Measurements from ENCODE around the gene DNAJC24. TPM values are rescaled to one million over a fixed set of nuclear protein-coding genes. Genes with fewer than 3 reads are reported as not detected.

Gene DNAJC24
- total RNA-seq, 1 experiment from 2014 or later: 50.4 TPM

GRCh38 chr11:31328697-31329096 lies 41.0 kb upstream of the DNAJC24 start:
- no TSS peak for BruUV-seq (replicated peaks)
- Histone ChIP-seq H3K4me3 (ENCODE audit: low read depth, low read length, poor library complexity, severe bottlenecking) (no peak overlapping the region), H3K27ac (ENCODE audit: low read depth, low read length, poor library complexity, severe bottlenecking) (no peak overlapping the region), H3K36me3 (ENCODE audit: insufficient read depth, low read length, poor library complexity, severe bottlenecking) (no peaks in the 10 kb centered on the region), H3K4me1 (ENCODE audit: insufficient read depth, low read length, poor library complexity, severe bottlenecking) (no peaks in the 10 kb centered on the region), H3K27me3 (replicated peaks; ENCODE audit: insufficient read depth, low read depth, low read length, poor library complexity) (peaks cover 5% of the 10 kb centered on the region), H3K9me3 (ENCODE audit: low read depth, low read length, poor library complexity, severe bottlenecking) (peaks cover 3% of the 10 kb centered on the region)
- intact Hi-C loops (cut with micrococcal nuclease; ENCODE audit: unreplicated experiment): no loop called here
- TF ChIP-seq EZH2 (IDR thresholded peaks at IDR 0.05; ENCODE audit: borderline replicate concordance, low read depth, low read length, poor library complexity, severe bottlenecking) (no peak), CTCF (conservative IDR thresholded peaks at IDR 0.05; ENCODE audit: low read depth, low read length) (no peak)
- DNase-seq (ENCODE audit: low spot score): no peak
- ChIA-PET POLR2A (ENCODE audit: low non-redundant PET) (no interaction called here), CTCF (no interaction called here)

- H3K4me3 ChIP-seq (ENCODE audit: low read depth, low read length, poor library complexity, severe bottlenecking): no peak overlapping the region
- no TSS peak for BruUV-seq (replicated peaks)
- no peaks in the 10 kb centered on the region for H3K4me1 ChIP-seq (ENCODE audit: insufficient read depth, low read length, poor library complexity, severe bottlenecking)
- TF ChIP-seq EZH2 (IDR thresholded peaks at IDR 0.05; ENCODE audit: borderline replicate concordance, low read depth, low read length, poor library complexity, severe bottlenecking) (no peak), CTCF (conservative IDR thresholded peaks at IDR 0.05; ENCODE audit: low read depth, low read length) (no peak)
- no peak overlapping the region for H3K27ac ChIP-seq (ENCODE audit: low read depth, low read length, poor library complexity, severe bottlenecking)
- H3K9me3 ChIP-seq (ENCODE audit: low read depth, low read length, poor library complexity, severe bottlenecking): peaks cover 4% of the 10 kb centered on the region
- CTCF ChIA-PET: interaction anchor here (1.2 kb wide), 1 partner anchor 231 kb away, joined by 3 read pairs; no protein-coding TSS in a partner anchor
- POLR2A ChIA-PET (ENCODE audit: low non-redundant PET): no interaction called here
- peaks cover 53% of the 10 kb centered on the region for H3K27me3 ChIP-seq (replicated peaks; ENCODE audit: insufficient read depth, low read depth, low read length, poor library complexity)
- intact Hi-C loops (cut with micrococcal nuclease; ENCODE audit: unreplicated experiment): no loop called here
- no peaks in the 10 kb centered on the region for H3K36me3 ChIP-seq (ENCODE audit: insufficient read depth, low read length, poor library complexity, severe bottlenecking)
- no peak for DNase-seq (ENCODE audit: low spot score)
These were observed 31.9 kb upstream of the DNAJC24 start for GRCh38 chr11:31337806-31338205.

GRCh38 chr11:31340903-31341572 lies 28.6 kb upstream of the DNAJC24 start:
- Histone ChIP-seq H3K4me1 (ENCODE audit: insufficient read depth, low read length, poor library complexity, severe bottlenecking) (no peaks in the 10 kb centered on the region), H3K27ac (ENCODE audit: low read depth, low read length, poor library complexity, severe bottlenecking) (no peak overlapping the region), H3K9me3 (ENCODE audit: low read depth, low read length, poor library complexity, severe bottlenecking) (no peaks in the 10 kb centered on the region), H3K36me3 (ENCODE audit: insufficient read depth, low read length, poor library complexity, severe bottlenecking) (no peaks in the 10 kb centered on the region), H3K27me3 (replicated peaks; ENCODE audit: insufficient read depth, low read depth, low read length, poor library complexity) (peaks cover 71% of the 10 kb centered on the region), H3K4me3 (ENCODE audit: low read depth, low read length, poor library complexity, severe bottlenecking) (no peak overlapping the region)
- peak; percentile 80 for DNase-seq (ENCODE audit: low spot score)
- ChIA-PET POLR2A (ENCODE audit: low non-redundant PET) (no interaction called here), CTCF (interaction anchor here (0.5 to 2.0 kb wide), 13 partner anchors 29 to 1106 kb away, joined by 3 to 9 read pairs (median 3); no protein-coding TSS in a partner anchor)
- intact Hi-C loops (cut with micrococcal nuclease; ENCODE audit: unreplicated experiment): loop anchor here (2.0 to 10.0 kb wide), 4 partner anchors 236 to 836 kb away; no protein-coding TSS in a partner anchor
- no TSS peak for BruUV-seq (replicated peaks)
- peak; percentile 99 for TF ChIP-seq CTCF (conservative IDR thresholded peaks at IDR 0.05; ENCODE audit: low read depth, low read length)
- TF ChIP-seq EZH2 (IDR thresholded peaks at IDR 0.05; ENCODE audit: borderline replicate concordance, low read depth, low read length, poor library complexity, severe bottlenecking): no peak
